Osteocyte (in vitro differentiated cells): Measurements from ENCODE around the gene LIMK2. TPM values are rescaled to one million over a fixed set of nuclear protein-coding genes. Genes with fewer than 3 reads are reported as not detected.

ENCODE experiments used
- DNase-seq: peaks from one replicate; pipeline ENCODE4 v3.0.0; 2021; ENCODE audit warnings: mixed read lengths; ENCODE audit not compliant: unreplicated experiment; ENCODE audit errors: extremely low spot score
- H3K27ac Mint-ChIP-seq: one replicate; pipeline ENCODE4 v1.8.0; 2021; ENCODE audit warnings: mild to moderate bottlenecking, mixed read lengths; ENCODE audit not compliant: unreplicated experiment
- H3K27me3 Mint-ChIP-seq: one replicate; pipeline ENCODE4 v1.8.0; 2021; ENCODE audit warnings: mixed read lengths; ENCODE audit not compliant: unreplicated experiment
- H3K36me3 Mint-ChIP-seq: one replicate; pipeline ENCODE4 v1.8.0; 2021; ENCODE audit warnings: mixed read lengths; ENCODE audit not compliant: unreplicated experiment
- H3K4me1 Mint-ChIP-seq: one replicate; pipeline ENCODE4 v1.8.0; 2021; ENCODE audit warnings: mixed read lengths; ENCODE audit not compliant: unreplicated experiment
- H3K4me3 Mint-ChIP-seq: one replicate; pipeline ENCODE4 v1.8.0; 2021; ENCODE audit warnings: mild to moderate bottlenecking, moderate library complexity, mixed read lengths; ENCODE audit not compliant: unreplicated experiment
- H3K9me3 Mint-ChIP-seq: one replicate; pipeline ENCODE4 v1.8.0; 2021; ENCODE audit warnings: mixed read lengths; ENCODE audit not compliant: unreplicated experiment
- total RNA-seq: library from RNA; stranded (reverse); gene quantifications from 2 replicates; pipeline ENCODE4 v1.2.1, GENCODE V29; 2021
- TF ChIP-seq, protein P1 (sequence below): fragments of 200-600 bp; sonication (generic); IDR thresholded peaks from 2 replicates; pipeline ENCODE4 v1.5.0; 2021; ENCODE audit warnings: antibody characterized with exemption, mild to moderate bottlenecking, moderate library complexity

The LIMK2 gene
- total RNA-seq, 1 donor from 2014 or later: 49.8 TPM

DNA sequence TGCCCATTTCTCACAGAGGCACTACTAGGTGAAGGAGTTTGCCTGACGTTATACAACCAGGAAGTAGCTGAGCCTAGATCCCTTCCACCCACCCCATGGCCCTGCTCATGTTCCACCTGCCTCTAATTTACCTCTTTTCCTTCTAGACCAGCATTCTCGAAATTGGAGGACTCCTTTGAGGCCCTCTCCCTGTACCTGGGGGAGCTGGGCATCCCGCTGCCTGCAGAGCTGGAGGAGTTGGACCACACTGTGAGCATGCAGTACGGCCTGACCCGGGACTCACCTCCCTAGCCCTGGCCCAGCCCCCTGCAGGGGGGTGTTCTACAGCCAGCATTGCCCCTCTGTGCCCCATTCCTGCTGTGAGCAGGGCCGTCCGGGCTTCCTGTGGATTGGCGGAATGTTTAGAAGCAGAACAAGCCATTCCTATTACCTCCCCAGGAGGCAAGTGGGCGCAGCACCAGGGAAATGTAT lies 66.1 kb downstream of the LIMK2 start:
- H3K36me3 Mint-ChIP-seq: peaks cover 34% of the 10 kb centered on the region

DNA sequence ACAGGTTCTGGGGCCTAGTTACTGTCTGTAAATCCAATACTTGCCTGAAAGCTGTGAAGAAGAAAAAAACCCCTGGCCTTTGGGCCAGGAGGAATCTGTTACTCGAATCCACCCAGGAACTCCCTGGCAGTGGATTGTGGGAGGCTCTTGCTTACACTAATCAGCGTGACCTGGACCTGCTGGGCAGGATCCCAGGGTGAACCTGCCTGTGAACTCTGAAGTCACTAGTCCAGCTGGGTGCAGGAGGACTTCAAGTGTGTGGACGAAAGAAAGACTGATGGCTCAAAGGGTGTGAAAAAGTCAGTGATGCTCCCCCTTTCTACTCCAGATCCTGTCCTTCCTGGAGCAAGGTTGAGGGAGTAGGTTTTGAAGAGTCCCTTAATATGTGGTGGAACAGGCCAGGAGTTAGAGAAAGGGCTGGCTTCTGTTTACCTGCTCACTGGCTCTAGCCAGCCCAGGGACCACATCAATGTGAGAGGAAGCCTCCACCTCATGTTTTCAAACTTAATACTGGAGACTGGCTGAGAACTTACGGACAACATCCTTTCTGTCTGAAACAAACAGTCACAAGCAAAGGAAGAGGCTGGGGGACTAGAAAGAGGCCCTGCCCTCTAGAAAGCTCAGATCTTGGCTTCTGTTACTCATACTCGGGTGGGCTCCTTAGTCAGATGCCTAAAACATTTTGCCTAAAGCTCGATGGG lies 66.7 kb downstream of the LIMK2 start:
- Mint-ChIP-seq H3K27me3 (no peaks in the 10 kb centered on the region), H3K27ac (no peak overlapping the region), H3K9me3 (no peaks in the 10 kb centered on the region), H3K4me3 (no peak overlapping the region), H3K36me3 (peaks cover 34% of the 10 kb centered on the region), H3K4me1 (no peaks in the 10 kb centered on the region)
- DNase-seq: no peak
- TF ChIP-seq, protein P1, sequence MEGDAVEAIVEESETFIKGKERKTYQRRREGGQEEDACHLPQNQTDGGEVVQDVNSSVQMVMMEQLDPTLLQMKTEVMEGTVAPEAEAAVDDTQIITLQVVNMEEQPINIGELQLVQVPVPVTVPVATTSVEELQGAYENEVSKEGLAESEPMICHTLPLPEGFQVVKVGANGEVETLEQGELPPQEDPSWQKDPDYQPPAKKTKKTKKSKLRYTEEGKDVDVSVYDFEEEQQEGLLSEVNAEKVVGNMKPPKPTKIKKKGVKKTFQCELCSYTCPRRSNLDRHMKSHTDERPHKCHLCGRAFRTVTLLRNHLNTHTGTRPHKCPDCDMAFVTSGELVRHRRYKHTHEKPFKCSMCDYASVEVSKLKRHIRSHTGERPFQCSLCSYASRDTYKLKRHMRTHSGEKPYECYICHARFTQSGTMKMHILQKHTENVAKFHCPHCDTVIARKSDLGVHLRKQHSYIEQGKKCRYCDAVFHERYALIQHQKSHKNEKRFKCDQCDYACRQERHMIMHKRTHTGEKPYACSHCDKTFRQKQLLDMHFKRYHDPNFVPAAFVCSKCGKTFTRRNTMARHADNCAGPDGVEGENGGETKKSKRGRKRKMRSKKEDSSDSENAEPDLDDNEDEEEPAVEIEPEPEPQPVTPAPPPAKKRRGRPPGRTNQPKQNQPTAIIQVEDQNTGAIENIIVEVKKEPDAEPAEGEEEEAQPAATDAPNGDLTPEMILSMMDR: no peak

More for the DNA sequence above, 66.1 kb downstream of the LIMK2 start:
- no peak for DNase-seq
- no peak overlapping the region for H3K4me3 Mint-ChIP-seq
- H3K9me3 Mint-ChIP-seq: no peaks in the 10 kb centered on the region
- H3K27me3 Mint-ChIP-seq: no peaks in the 10 kb centered on the region
- TF ChIP-seq, protein P1: no peak
- H3K27ac Mint-ChIP-seq: no peak overlapping the region
- no peaks in the 10 kb centered on the region for H3K4me1 Mint-ChIP-seq

DNA sequence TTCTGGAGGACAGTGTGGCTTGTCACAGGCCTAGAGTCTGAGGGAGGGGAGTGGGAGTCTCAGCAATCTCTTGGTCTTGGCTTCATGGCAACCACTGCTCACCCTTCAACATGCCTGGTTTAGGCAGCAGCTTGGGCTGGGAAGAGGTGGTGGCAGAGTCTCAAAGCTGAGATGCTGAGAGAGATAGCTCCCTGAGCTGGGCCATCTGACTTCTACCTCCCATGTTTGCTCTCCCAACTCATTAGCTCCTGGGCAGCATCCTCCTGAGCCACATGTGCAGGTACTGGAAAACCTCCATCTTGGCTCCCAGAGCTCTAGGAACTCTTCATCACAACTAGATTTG lies 67.2 kb downstream of the LIMK2 start:
- no peaks in the 10 kb centered on the region for H3K4me1 Mint-ChIP-seq
- no peak overlapping the region for H3K4me3 Mint-ChIP-seq
- H3K27me3 Mint-ChIP-seq: no peaks in the 10 kb centered on the region
- no peak overlapping the region for H3K27ac Mint-ChIP-seq
- no peak for DNase-seq
- H3K36me3 Mint-ChIP-seq: peaks cover 30% of the 10 kb centered on the region
- TF ChIP-seq, protein P1: no peak
- H3K9me3 Mint-ChIP-seq: no peaks in the 10 kb centered on the region

DNA sequence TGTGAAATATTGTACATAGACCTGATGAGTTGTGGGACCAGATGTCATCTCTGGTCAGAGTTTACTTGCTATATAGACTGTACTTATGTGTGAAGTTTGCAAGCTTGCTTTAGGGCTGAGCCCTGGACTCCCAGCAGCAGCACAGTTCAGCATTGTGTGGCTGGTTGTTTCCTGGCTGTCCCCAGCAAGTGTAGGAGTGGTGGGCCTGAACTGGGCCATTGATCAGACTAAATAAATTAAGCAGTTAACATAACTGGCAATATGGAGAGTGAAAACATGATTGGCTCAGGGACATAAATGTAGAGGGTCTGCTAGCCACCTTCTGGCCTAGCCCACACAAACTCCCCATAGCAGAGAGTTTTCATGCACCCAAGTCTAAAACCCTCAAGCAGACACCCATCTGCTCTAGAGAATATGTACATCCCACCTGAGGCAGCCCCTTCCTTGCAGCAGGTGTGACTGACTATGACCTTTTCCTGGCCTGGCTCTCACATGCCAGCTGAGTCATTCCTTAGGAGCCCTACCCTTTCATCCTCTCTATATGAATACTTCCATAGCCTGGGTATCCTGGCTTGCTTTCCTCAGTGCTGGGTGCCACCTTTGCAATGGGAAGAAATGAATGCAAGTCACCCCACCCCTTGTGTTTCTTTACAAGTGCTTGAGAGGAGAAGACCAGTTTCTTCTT lies 67.9 kb downstream of the LIMK2 start:
- no peak for DNase-seq
- H3K4me1 Mint-ChIP-seq: no peaks in the 10 kb centered on the region
- TF ChIP-seq, protein P1: no peak
- H3K27me3 Mint-ChIP-seq: no peaks in the 10 kb centered on the region
- H3K9me3 Mint-ChIP-seq: no peaks in the 10 kb centered on the region
- peaks cover 25% of the 10 kb centered on the region for H3K36me3 Mint-ChIP-seq
- no peak overlapping the region for H3K4me3 Mint-ChIP-seq
- H3K27ac Mint-ChIP-seq: no peak overlapping the region

DNA sequence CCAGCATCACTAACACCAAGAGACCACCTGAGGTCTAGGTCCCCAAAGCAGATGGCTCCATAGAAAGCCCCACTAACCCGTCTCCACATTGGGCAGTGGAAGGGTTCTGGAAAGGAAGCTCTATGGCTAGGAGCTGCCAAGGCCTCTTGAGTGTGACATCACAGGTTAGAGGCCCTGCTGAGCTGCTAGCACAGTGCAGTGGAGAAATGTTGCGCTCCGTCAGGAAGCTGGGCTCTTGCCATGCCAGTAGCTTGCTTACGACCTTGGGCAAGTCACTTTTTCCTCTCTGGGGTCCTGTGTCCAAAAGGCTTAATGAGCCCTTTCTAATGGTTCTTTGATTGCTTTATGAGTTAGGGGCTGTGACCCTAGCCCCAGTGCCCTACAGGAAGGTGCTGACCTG lies 69.6 kb downstream of the LIMK2 start:
- no peak for DNase-seq
- Mint-ChIP-seq H3K4me1 (no peaks in the 10 kb centered on the region), H3K9me3 (no peaks in the 10 kb centered on the region), H3K4me3 (no peak overlapping the region), H3K27me3 (no peaks in the 10 kb centered on the region), H3K27ac (no peak overlapping the region), H3K36me3 (peaks cover 15% of the 10 kb centered on the region)
- TF ChIP-seq, protein P1: no peak
